H1 (cell line): ENCODE results near the gene SLC17A3.

Experiments used
- CEBPB ChIP-seq: IDR thresholded peaks from 2 replicates; pipeline ENCODE4 v1.6.1; 2012; ENCODE audit warnings: low read depth, low read length
- POLR2A ChIP-seq, 2 experiments: IDR thresholded peaks; 1 replicate in 1 of 2; 2 replicates in 1 of 2; pipeline ENCODE4 v1.6.1; 2011; ENCODE audit warnings: low read depth in 2 of 2, low read length in 2 of 2, mild to moderate bottlenecking in 2 of 2; ENCODE audit errors: control extremely low read depth in 1 of 2

DNA sequence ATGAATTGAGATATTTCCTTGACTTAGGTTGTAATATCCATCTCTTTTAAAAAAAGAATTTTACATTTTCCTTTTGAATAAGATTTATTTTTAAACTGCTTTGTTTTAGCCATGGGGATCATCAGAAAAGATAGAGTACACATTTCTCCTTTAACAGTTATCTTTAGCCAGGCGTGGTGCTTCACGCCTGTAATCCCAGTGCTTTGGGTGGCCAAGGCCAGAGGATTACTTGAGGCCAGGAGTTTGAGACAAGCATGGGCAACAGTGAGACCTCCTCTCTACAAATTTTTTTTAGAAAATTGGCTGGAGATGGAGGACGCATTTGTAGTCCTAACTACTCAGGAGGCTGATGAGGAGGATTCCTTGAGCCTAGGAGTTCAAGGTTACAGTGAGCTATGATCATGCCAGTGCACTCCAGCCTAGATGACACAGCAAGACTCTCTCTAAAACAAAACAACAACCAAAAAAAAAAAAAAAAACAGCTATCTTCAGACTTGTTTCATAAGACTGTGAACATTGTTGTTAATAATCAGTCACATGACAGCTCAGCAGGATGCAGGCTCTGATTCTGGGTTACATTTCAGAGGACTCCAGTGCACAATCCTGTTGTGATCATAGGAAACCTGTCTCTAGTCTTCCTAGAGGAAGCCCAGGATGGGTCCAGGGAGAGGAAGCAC lies 2.0 kb upstream of the SLC17A3 start:
- TF ChIP-seq POLR2A (IDR thresholded peaks at IDR 0.05; ENCODE audit: control extremely low read depth in 1 of 2, low read depth in 2 of 2, low read length in 2 of 2), result no peak
- no peak for TF ChIP-seq CEBPB
